ENCODE results near the gene AKAP1. TPM values are rescaled to one million over a fixed set of nuclear protein-coding genes. Genes with fewer than 3 reads are reported as not detected.
A peak's percentile ranks its signal among the peaks of the same experiment; 100 is the strongest.

Gene AKAP1
- total RNA-seq, 2 donors from 2014 or later, result 128 to 139 TPM

DNA sequence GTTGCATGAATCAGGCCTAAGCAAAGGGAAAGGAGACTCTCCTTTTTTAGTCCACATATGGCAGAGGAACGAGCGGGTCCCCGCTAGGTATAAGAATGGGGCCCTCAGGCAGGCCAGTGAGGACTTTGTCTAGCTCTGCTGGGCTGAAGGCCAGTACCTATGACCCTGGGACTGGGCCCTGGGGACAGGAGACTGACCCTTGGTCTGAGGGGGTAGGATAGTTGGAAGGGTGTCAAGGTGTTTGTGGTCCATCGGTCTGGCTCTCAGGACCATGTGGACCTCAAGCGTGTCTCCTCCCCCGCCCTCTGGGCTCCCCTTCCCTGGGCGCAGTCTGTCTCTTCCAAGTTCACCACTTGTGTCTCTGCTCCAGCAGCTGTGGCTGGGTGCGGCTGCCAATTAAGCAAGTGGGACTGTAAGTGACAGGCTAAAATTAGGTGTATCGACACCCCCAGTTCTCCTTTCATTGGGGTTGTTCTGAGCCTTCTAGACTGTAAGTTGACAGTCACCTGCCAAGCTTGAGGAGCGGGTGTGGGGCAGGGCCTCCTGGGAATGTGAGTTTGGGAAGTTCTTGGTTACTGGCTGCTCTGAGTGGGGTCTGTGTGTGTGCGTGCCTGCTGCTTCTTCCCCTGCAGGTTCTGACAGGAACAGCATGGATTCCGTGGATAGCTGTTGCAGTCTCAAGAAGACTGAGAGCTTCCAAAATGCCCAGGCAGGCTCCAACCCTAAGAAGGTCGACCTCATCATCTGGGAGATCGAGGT lies 24.5 kb downstream of the AKAP1 start:
- Histone ChIP-seq H3K36me3 (no peaks in the 10 kb centered on the region), H3K27me3 (no peaks in the 10 kb centered on the region), H3K27ac (peak overlapping the region; percentile 75), H3K9me3 (no peaks in the 10 kb centered on the region), H3K9ac (ENCODE audit: low read depth in 2 of 2, low read length in 2 of 2) (peak overlapping the region in 1 of 2 donors; percentile 67), H3K4me3 (no peak overlapping the region), H3K4me1 (peaks cover 19% of the 10 kb centered on the region)
- intact Hi-C loops (cut with DNase I), result loop anchor here (10.0 kb wide), 1 partner anchor 95 kb away; no protein-coding TSS in a partner anchor
- TF ChIP-seq, protein P1, sequence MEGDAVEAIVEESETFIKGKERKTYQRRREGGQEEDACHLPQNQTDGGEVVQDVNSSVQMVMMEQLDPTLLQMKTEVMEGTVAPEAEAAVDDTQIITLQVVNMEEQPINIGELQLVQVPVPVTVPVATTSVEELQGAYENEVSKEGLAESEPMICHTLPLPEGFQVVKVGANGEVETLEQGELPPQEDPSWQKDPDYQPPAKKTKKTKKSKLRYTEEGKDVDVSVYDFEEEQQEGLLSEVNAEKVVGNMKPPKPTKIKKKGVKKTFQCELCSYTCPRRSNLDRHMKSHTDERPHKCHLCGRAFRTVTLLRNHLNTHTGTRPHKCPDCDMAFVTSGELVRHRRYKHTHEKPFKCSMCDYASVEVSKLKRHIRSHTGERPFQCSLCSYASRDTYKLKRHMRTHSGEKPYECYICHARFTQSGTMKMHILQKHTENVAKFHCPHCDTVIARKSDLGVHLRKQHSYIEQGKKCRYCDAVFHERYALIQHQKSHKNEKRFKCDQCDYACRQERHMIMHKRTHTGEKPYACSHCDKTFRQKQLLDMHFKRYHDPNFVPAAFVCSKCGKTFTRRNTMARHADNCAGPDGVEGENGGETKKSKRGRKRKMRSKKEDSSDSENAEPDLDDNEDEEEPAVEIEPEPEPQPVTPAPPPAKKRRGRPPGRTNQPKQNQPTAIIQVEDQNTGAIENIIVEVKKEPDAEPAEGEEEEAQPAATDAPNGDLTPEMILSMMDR (IDR thresholded peaks at IDR 0.05), result no peak
- DNase-seq, result peak; percentile 53

GRCh38 chr17:57110152-57110542 lies 25.1 kb downstream of the AKAP1 start:
- H3K9ac ChIP-seq (ENCODE audit: low read depth in 2 of 2, low read length in 2 of 2), result peak overlapping the region in 1 of 2 donors; percentile 67
- no peak overlapping the region for H3K4me3 ChIP-seq
- TF ChIP-seq, protein P1 (IDR thresholded peaks at IDR 0.05), result no peak
- H3K9me3 ChIP-seq, result no peaks in the 10 kb centered on the region
- peaks cover 19% of the 10 kb centered on the region for H3K4me1 ChIP-seq
- intact Hi-C loops (cut with DNase I), result loop anchor here (10.0 kb wide), 1 partner anchor 95 kb away; no protein-coding TSS in a partner anchor
- H3K36me3 ChIP-seq, result no peaks in the 10 kb centered on the region
- no peaks in the 10 kb centered on the region for H3K27me3 ChIP-seq
- no peak for DNase-seq
- H3K27ac ChIP-seq, result no peak overlapping the region

DNA sequence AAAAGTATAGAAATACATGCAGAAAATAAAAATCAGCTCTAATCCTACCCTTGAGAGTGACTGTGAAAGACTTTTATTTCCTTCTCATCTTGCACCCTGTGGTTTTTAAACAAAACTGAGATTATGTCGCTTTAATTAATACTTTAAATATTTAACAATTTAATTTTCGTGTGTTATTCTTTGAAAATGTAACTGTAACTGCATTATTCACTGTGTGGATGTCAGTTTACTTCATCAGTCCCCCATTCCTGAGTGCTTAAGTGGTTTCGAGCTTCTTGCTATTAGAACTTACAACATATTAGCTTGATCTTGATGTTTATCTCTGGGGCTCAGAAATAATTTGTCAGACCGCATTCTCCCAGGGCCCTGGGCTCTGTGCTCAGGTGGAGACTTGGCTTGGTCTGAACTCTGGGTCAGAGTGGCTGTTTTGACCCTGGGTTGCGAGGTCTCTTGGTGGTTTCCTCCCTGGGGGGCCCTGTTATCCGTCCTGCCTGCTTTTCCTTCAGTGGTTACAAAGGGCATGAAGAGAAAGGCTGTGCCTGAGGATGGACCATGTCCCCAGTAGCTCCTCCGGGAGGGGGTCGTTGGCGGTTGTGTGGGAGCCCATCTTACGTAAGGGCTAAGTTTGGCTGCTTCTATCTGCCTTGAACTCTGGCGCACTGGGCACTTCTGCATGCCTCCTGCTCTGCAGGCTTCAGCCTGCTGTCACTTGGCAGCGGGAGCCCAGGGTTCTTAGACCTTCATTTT lies 25.7 kb downstream of the AKAP1 start:
- DNase-seq, result no peak
- Histone ChIP-seq H3K4me3 (no peak overlapping the region), H3K9ac (ENCODE audit: low read depth in 2 of 2, low read length in 2 of 2) (no peak overlapping the region), H3K27me3 (no peaks in the 10 kb centered on the region), H3K4me1 (peaks cover 19% of the 10 kb centered on the region), H3K27ac (no peak overlapping the region), H3K36me3 (peaks cover 6% of the 10 kb centered on the region), H3K9me3 (no peaks in the 10 kb centered on the region)
- TF ChIP-seq, protein P1 (IDR thresholded peaks at IDR 0.05), result no peak
- intact Hi-C loops (cut with DNase I), result loop anchor here (10.0 kb wide), 1 partner anchor 96 kb away; no protein-coding TSS in a partner anchor

GRCh38 chr17:57111386-57111785 lies 26.3 kb downstream of the AKAP1 start:
- H3K27ac ChIP-seq, result no peak overlapping the region
- TF ChIP-seq, protein P1 (IDR thresholded peaks at IDR 0.05), result no peak

DNA sequence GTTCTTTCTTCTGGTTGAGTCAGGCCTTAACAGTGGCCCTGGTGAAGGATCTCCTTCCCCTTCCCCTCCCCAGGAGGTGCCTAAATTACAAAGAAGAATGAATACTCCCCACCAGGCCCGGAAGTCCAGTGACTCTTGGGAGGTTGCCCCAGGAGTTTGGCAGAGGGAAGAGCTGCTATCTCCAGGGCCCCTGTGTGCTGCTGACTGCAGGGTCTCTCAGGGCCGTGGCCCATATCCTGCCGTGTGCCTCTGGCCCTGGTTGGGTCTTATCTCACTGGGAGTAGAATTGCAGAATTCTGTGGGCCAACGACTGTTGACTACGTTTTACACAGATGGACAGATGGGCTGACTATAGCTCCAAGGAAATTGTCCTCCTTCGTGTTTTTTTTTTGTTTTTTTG lies 28.0 kb downstream of the AKAP1 start:
- DNase-seq, result no peak
- Histone ChIP-seq H3K4me3 (no peak overlapping the region), H3K4me1 (peaks cover 15% of the 10 kb centered on the region), H3K27ac (no peak overlapping the region), H3K9me3 (no peaks in the 10 kb centered on the region), H3K9ac (ENCODE audit: low read depth in 2 of 2, low read length in 2 of 2) (no peak overlapping the region), H3K36me3 (peaks cover 25% of the 10 kb centered on the region), H3K27me3 (no peaks in the 10 kb centered on the region)
- TF ChIP-seq, protein P1 (IDR thresholded peaks at IDR 0.05), result no peak
- intact Hi-C loops (cut with DNase I), result loop anchor here (10.0 kb wide), 1 partner anchor 98 kb away; no protein-coding TSS in a partner anchor

More at GRCh38 chr17:57111386-57111785, 26.3 kb downstream of the AKAP1 start:
- H3K36me3 ChIP-seq, result peaks cover 12% of the 10 kb centered on the region
- H3K9me3 ChIP-seq, result no peaks in the 10 kb centered on the region
- no peak overlapping the region for H3K9ac ChIP-seq (ENCODE audit: low read depth in 2 of 2, low read length in 2 of 2)
- no peaks in the 10 kb centered on the region for H3K27me3 ChIP-seq
- no peak for DNase-seq
- peaks cover 19% of the 10 kb centered on the region for H3K4me1 ChIP-seq
- intact Hi-C loops (cut with DNase I), result loop anchor here (10.0 kb wide), 1 partner anchor 97 kb away; no protein-coding TSS in a partner anchor
- no peak overlapping the region for H3K4me3 ChIP-seq
